ENCODE results near the gene BMP6. TPM values are rescaled to one million over a fixed set of nuclear protein-coding genes. Genes with fewer than 3 reads are reported as not detected.

BMP6 gene
- total and polyA plus RNA-seq, 2 experiments from 2014 or later, result 1.3 to 10.3 TPM

DNA sequence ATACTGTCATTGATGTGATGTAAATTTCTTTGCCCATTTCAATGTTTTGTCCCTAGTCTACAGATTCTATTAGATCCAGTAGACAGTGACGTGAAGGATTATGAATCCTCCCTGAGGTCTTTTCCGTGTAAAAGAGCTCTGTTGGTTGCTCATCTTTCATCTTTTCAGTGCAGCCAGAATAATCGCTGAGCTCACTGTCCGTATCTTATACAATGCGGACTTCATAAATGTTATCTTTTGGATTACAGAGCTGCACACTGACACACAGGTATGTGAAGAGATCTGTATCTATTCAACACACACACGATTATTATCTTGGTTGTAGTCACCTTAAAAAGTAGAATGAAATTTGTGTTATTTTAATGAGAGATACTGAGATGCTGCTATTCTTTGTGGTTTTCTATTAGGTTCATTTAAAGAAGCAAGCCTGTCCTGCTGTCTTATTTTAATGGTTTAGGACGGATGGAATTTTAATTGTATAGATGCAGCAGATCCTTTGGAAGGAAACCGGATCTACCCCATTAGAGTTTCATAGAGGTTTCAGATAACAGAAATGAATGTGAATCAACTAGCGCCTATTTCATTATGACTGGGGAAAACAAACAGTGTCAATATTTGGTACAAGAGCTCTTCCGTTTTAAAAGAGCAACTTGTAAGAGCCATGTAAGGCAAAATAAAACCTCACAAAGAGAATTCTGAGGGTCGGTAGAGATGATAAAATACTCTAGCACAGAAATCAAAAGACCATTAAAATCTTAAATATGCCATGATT is 79.4 kb downstream of the BMP6 start:
- H3K9me2 ChIP-seq (ENCODE audit: insufficient read depth), result no peaks in the 10 kb centered on the region
- no peak overlapping the region for H3K27ac ChIP-seq
- no peak for DNase-seq
- no peaks in the 10 kb centered on the region for H3F3A ChIP-seq (ENCODE audit: insufficient read depth)
- no peaks in the 10 kb centered on the region for H4K20me1 ChIP-seq (ENCODE audit: insufficient read depth)
- no peaks in the 10 kb centered on the region for H3K9me3 ChIP-seq (ENCODE audit: low read depth)
- 82 to 84% methylated on average over 11 of the region's 11 CpGs for WGBS, 2 experiments (ENCODE audit: low coverage in 1 of 2, low lambda C conversion rate in 2 of 2, missing lambda C conversion rate in 2 of 2)
- H3K4me2 ChIP-seq (ENCODE audit: unreplicated experiment), result no peak overlapping the region
- no peak overlapping the region for H3K9ac ChIP-seq
- H2AFZ ChIP-seq, result no peak overlapping the region
- no peak for TF ChIP-seq EZH2 (IDR thresholded peaks at IDR 0.05; ENCODE audit: insufficient read depth, poor library complexity, severe bottlenecking)
- TF ChIP-seq EZH2phosphoT487 (IDR thresholded peaks at IDR 0.05; ENCODE audit: insufficient read depth, low read depth), result no peak
- H3K27me3 ChIP-seq (replicated peaks; ENCODE audit: insufficient read depth), result no peaks in the 10 kb centered on the region
- no peaks in the 10 kb centered on the region for H3K36me3 ChIP-seq (ENCODE audit: low read depth)
- H3K4me3 ChIP-seq, result no peak overlapping the region
- no peaks in the 10 kb centered on the region for H3K79me2 ChIP-seq (ENCODE audit: insufficient read depth)
- in situ Hi-C loops (cut with MboI), result no loop called here
- H3K4me1 ChIP-seq (ENCODE audit: insufficient read depth), result no peaks in the 10 kb centered on the region

DNA sequence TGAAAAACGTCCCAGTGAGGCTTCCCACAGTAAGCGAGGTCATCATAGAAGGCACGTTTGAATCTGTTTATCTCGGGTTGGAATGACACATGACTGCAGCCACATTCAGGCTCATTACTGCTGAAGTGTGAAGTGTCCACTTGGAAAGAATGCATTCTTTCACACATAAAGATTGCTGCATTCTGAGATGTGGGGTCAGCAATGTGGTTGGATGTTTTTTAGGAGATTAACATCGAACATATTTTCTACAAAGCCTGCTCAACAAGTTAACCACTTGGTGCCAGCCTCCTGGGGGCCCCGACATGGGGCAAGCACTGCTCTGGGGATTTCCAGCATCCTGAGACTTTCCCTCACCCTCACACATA is 79.9 kb downstream of the BMP6 start:
- TF ChIP-seq EZH2phosphoT487 (IDR thresholded peaks at IDR 0.05; ENCODE audit: insufficient read depth, low read depth), result no peak
- no peak for TF ChIP-seq EZH2 (IDR thresholded peaks at IDR 0.05; ENCODE audit: insufficient read depth, poor library complexity, severe bottlenecking)
- no peaks in the 10 kb centered on the region for H3K9me2 ChIP-seq (ENCODE audit: insufficient read depth)
- H3K4me1 ChIP-seq (ENCODE audit: insufficient read depth), result no peaks in the 10 kb centered on the region
- in situ Hi-C loops (cut with MboI), result no loop called here
- DNase-seq, result no peak
- H4K20me1 ChIP-seq (ENCODE audit: insufficient read depth), result no peaks in the 10 kb centered on the region
- H3K27ac ChIP-seq, result no peak overlapping the region
- H3F3A ChIP-seq (ENCODE audit: insufficient read depth), result no peaks in the 10 kb centered on the region
- no peak overlapping the region for H3K9ac ChIP-seq
- H3K9me3 ChIP-seq (ENCODE audit: low read depth), result no peaks in the 10 kb centered on the region
- WGBS, 2 experiments (ENCODE audit: low coverage in 1 of 2, low lambda C conversion rate in 2 of 2, missing lambda C conversion rate in 2 of 2), result 57 to 61% methylated on average over 6 of the region's 6 CpGs
- no peak overlapping the region for H3K4me2 ChIP-seq (ENCODE audit: unreplicated experiment)
- H3K79me2 ChIP-seq (ENCODE audit: insufficient read depth), result no peaks in the 10 kb centered on the region
- H3K27me3 ChIP-seq (replicated peaks; ENCODE audit: insufficient read depth), result no peaks in the 10 kb centered on the region
- H3K4me3 ChIP-seq, result no peak overlapping the region
- H2AFZ ChIP-seq, result no peak overlapping the region
- H3K36me3 ChIP-seq (ENCODE audit: low read depth), result no peaks in the 10 kb centered on the region

DNA sequence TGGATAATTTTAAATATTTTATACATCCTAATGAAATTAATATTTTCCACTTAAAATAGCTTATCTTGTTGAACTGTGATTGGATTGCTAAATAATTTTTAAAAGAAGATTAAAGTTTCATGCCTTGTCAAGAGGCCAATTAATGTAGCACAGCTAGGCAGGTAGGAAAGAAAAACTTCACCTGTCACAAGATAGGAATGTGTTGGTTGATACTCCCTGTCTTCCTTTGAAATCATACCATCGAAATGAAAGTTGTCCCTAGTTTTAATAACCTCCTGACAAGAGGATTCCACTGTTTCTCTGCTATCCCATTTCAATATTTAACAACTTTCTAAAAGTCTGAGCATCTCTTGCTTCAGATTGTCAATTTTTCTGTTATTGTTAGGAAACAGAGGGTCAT is 80.8 kb downstream of the BMP6 start:
- Histone ChIP-seq H3K9me3 (ENCODE audit: low read depth) (no peaks in the 10 kb centered on the region), H3K9ac (no peak overlapping the region), H3K4me3 (no peak overlapping the region), H2AFZ (no peak overlapping the region), H3K36me3 (ENCODE audit: low read depth) (no peaks in the 10 kb centered on the region), H3K79me2 (ENCODE audit: insufficient read depth) (no peaks in the 10 kb centered on the region), H3K27ac (no peak overlapping the region), H3K9me2 (ENCODE audit: insufficient read depth) (no peaks in the 10 kb centered on the region), H3F3A (ENCODE audit: insufficient read depth) (no peaks in the 10 kb centered on the region), H3K4me2 (ENCODE audit: unreplicated experiment) (no peak overlapping the region), H3K27me3 (replicated peaks; ENCODE audit: insufficient read depth) (no peaks in the 10 kb centered on the region), H4K20me1 (ENCODE audit: insufficient read depth) (no peaks in the 10 kb centered on the region), H3K4me1 (ENCODE audit: insufficient read depth) (no peaks in the 10 kb centered on the region)
- 82 to 94% methylated on average over 1 of the region's 1 CpG for WGBS, 2 experiments (ENCODE audit: low coverage in 1 of 2, low lambda C conversion rate in 2 of 2, missing lambda C conversion rate in 2 of 2)
- in situ Hi-C loops (cut with MboI), result no loop called here
- DNase-seq, result no peak
- TF ChIP-seq EZH2phosphoT487 (IDR thresholded peaks at IDR 0.05; ENCODE audit: insufficient read depth, low read depth) (no peak), EZH2 (IDR thresholded peaks at IDR 0.05; ENCODE audit: insufficient read depth, poor library complexity, severe bottlenecking) (no peak)

DNA sequence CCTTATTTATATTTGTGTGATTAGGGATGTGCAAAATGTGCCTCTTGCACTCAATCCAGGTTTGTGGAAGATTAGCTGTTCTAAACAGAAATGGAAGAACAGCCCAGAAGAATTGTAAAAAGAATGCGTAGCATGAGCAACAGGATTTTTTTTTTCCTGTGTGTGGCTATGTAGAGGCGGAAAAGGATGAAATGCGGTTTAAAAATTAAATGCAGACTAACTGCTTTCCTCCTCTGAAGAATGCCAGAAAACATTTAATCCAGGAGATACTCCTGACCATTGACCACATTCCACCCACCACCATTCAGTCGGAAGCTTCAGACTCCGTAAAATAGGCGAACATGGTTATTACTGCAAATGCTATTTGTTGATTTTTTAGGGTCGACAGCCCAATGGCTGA is 83.4 kb downstream of the BMP6 start:
- no peaks in the 10 kb centered on the region for H3K27me3 ChIP-seq (replicated peaks; ENCODE audit: insufficient read depth)
- H3F3A ChIP-seq (ENCODE audit: insufficient read depth), result no peaks in the 10 kb centered on the region
- no peaks in the 10 kb centered on the region for H3K79me2 ChIP-seq (ENCODE audit: insufficient read depth)
- no peak overlapping the region for H2AFZ ChIP-seq
- no peaks in the 10 kb centered on the region for H3K9me2 ChIP-seq (ENCODE audit: insufficient read depth)
- no peaks in the 10 kb centered on the region for H3K36me3 ChIP-seq (ENCODE audit: low read depth)
- in situ Hi-C loops (cut with MboI), result no loop called here
- H3K9ac ChIP-seq, result no peak overlapping the region
- no peak overlapping the region for H3K4me3 ChIP-seq
- H3K9me3 ChIP-seq (ENCODE audit: low read depth), result no peaks in the 10 kb centered on the region
- H3K27ac ChIP-seq, result no peak overlapping the region
- no peaks in the 10 kb centered on the region for H3K4me1 ChIP-seq (ENCODE audit: insufficient read depth)
- WGBS, 2 experiments (ENCODE audit: low coverage in 1 of 2, low lambda C conversion rate in 2 of 2, missing lambda C conversion rate in 2 of 2), result 83 to 85% methylated on average over 7 of the region's 7 CpGs
- DNase-seq, result no peak
- no peaks in the 10 kb centered on the region for H4K20me1 ChIP-seq (ENCODE audit: insufficient read depth)
- TF ChIP-seq EZH2phosphoT487 (IDR thresholded peaks at IDR 0.05; ENCODE audit: insufficient read depth, low read depth) (no peak), EZH2 (IDR thresholded peaks at IDR 0.05; ENCODE audit: insufficient read depth, poor library complexity, severe bottlenecking) (no peak)
- H3K4me2 ChIP-seq (ENCODE audit: unreplicated experiment), result no peak overlapping the region
